ENCODE data around the gene DDX23. TPM values are rescaled to one million over a fixed set of nuclear protein-coding genes. Genes with fewer than 3 reads are reported as not detected.
A peak's percentile ranks its signal among the peaks of the same experiment; 100 is the strongest.

Gene DDX23
- total and polyA plus RNA-seq, 9 donors = 48.0 to 108 (median 70.5) TPM

GRCh38 chr12:48873096-48873495 is 21.1 kb upstream of the DDX23 start:
- H3K4me1 ChIP-seq (ENCODE audit: insufficient read depth) = no peaks in the 10 kb centered on the region
- intact Hi-C loops (cut with DNase I) = no loop called here
- 37 to 43% (median 40%) methylated on average over 4 of the region's 4 CpGs for WGBS, 3 donors
- H3K4me3 ChIP-seq = no peak overlapping the region
- TF ChIP-seq POLR2A (IDR thresholded peaks at IDR 0.05) (no peak), EP300 (IDR thresholded peaks at IDR 0.05) (no peak), CTCF (IDR thresholded peaks at IDR 0.05) (no peak)
- no peaks in the 10 kb centered on the region for H3K36me3 ChIP-seq
- no peaks in the 10 kb centered on the region for H3K9me3 ChIP-seq
- no peak overlapping the region for H3K27ac ChIP-seq
- no peaks in the 10 kb centered on the region for H3K27me3 ChIP-seq
- no peak for DNase-seq

GRCh38 chr12:48869191-48869590 is 17.2 kb upstream of the DDX23 start:
- Histone ChIP-seq H3K4me3 (no peak overlapping the region), H3K27ac (no peak overlapping the region), H3K4me1 (ENCODE audit: insufficient read depth) (peaks cover 2% of the 10 kb centered on the region), H3K9me3 (no peaks in the 10 kb centered on the region), H3K36me3 (no peaks in the 10 kb centered on the region), H3K27me3 (no peaks in the 10 kb centered on the region)
- TF ChIP-seq CTCF (IDR thresholded peaks at IDR 0.05) = no peak
- TF ChIP-seq EP300 (IDR thresholded peaks at IDR 0.05) = no peak
- no peak for TF ChIP-seq POLR2A (IDR thresholded peaks at IDR 0.05)
- intact Hi-C loops (cut with DNase I) = loop anchor here in 1 of 4 donors (10.0 kb wide), 1 partner anchor 126 kb away; the partner anchor contains the start of gene DDN
- WGBS, 3 donors = 43 to 48% (median 43%) methylated on average over 2 of the region's 2 CpGs
- no peak for DNase-seq

GRCh38 chr12:48868451-48868850 is 16.5 kb upstream of the DDX23 start:
- Histone ChIP-seq H3K4me1 (ENCODE audit: insufficient read depth) (peaks cover 2% of the 10 kb centered on the region), H3K27ac (no peak overlapping the region), H3K9me3 (no peaks in the 10 kb centered on the region), H3K27me3 (no peaks in the 10 kb centered on the region), H3K4me3 (no peak overlapping the region), H3K36me3 (no peaks in the 10 kb centered on the region)
- intact Hi-C loops (cut with DNase I) = loop anchor here in 1 of 4 donors (10.0 kb wide), 1 partner anchor 126 kb away; the partner anchor contains the start of gene DDN
- no peak for DNase-seq
- no peak for TF ChIP-seq POLR2A (IDR thresholded peaks at IDR 0.05)
- no peak for TF ChIP-seq CTCF (IDR thresholded peaks at IDR 0.05)
- TF ChIP-seq EP300 (IDR thresholded peaks at IDR 0.05) = no peak
- 69 to 76% (median 72%) methylated on average over 2 of the region's 2 CpGs for WGBS, 3 donors

- 71 to 78% (median 77%) methylated on average over 6 of the region's 6 CpGs for WGBS, 3 donors
- no peak for DNase-seq
- Histone ChIP-seq H3K9me3 (no peaks in the 10 kb centered on the region), H3K4me3 (peak overlapping the region; percentile 55), H3K4me1 (ENCODE audit: insufficient read depth) (peaks cover 2% of the 10 kb centered on the region), H3K36me3 (no peaks in the 10 kb centered on the region), H3K27ac (no peak overlapping the region), H3K27me3 (no peaks in the 10 kb centered on the region)
- TF ChIP-seq POLR2A (IDR thresholded peaks at IDR 0.05) (no peak), CTCF (IDR thresholded peaks at IDR 0.05) (no peak), EP300 (IDR thresholded peaks at IDR 0.05) (no peak)
- intact Hi-C loops (cut with DNase I) = loop anchor here in 1 of 4 donors (10.0 kb wide), 1 partner anchor 129 kb away; the partner anchor contains the start of gene DDN
Observed at GRCh38 chr12:48866052-48866711, 14.2 kb upstream of the DDX23 start.
